Mesenchymal stem cell (in vitro differentiated cells and primary cell): ENCODE measurements around the gene DDX60.
"Not testable (repeated sequence)": the region's sequence is repeated elsewhere in the genome, so short reads cannot be mapped to it uniquely, and the experiment has no call there.

ENCODE experiments used
- DNase-seq: peaks from one replicate; pipeline ENCODE4 v3.0.0-alpha.2; 2013
- H2AFZ ChIP-seq: one replicate; pipeline ENCODE4 v1.6.1; 2013; ENCODE audit warnings: low read depth, mild to moderate bottlenecking, control low read depth, inconsistent platforms, low read length, moderate library complexity
- H2AK5ac ChIP-seq: 2 replicates; pipeline ENCODE4 v1.6.1; 2013; ENCODE audit warnings: low read length, moderate library complexity, mild to moderate bottlenecking, inconsistent platforms; ENCODE audit not compliant: severe bottlenecking
- H2BK120ac ChIP-seq: one replicate; pipeline ENCODE4 v1.6.1; 2013; ENCODE audit warnings: low read depth, mild to moderate bottlenecking, inconsistent platforms, low read length, moderate library complexity
- H2BK12ac ChIP-seq, 2 experiments: one replicate each; pipeline ENCODE4 v1.6.1; 2013; ENCODE audit warnings: inconsistent platforms in 2 of 2, low read length in 2 of 2, mild to moderate bottlenecking in 2 of 2, moderate library complexity in 2 of 2, control low read depth in 1 of 2
- H2BK15ac ChIP-seq: one replicate; pipeline ENCODE4 v1.6.1; 2013; ENCODE audit warnings: mild to moderate bottlenecking, low read depth, inconsistent platforms; ENCODE audit not compliant: poor library complexity, severe bottlenecking
- H2BK5ac ChIP-seq: 2 replicates; pipeline ENCODE4 v1.6.1; 2013; ENCODE audit warnings: low read depth, mild to moderate bottlenecking, low read length, control low read depth, inconsistent platforms; ENCODE audit not compliant: poor library complexity, severe bottlenecking
- H3K14ac ChIP-seq, 2 experiments: one replicate each; pipeline ENCODE4 v1.6.1; 2013; ENCODE audit warnings: inconsistent platforms in 2 of 2, low read length in 2 of 2, control low read depth in 1 of 2, mild to moderate bottlenecking in 1 of 2, moderate library complexity in 1 of 2
- H3K18ac ChIP-seq, 2 experiments: one replicate each; pipeline ENCODE4 v1.6.1; 2013; ENCODE audit warnings: inconsistent platforms in 2 of 2, low read length in 2 of 2, control low read depth in 1 of 2, low read depth in 1 of 2, mild to moderate bottlenecking in 1 of 2
- H3K23ac ChIP-seq, 2 experiments: one replicate each; pipeline ENCODE4 v1.6.1; 2013; ENCODE audit warnings: inconsistent platforms in 2 of 2, low read length in 2 of 2, mild to moderate bottlenecking in 2 of 2, moderate library complexity in 2 of 2, control low read depth in 1 of 2
- H3K27ac ChIP-seq: 2 replicates; pipeline ENCODE4 v1.5.1; 2013; ENCODE audit warnings: mild to moderate bottlenecking, moderate library complexity, low read length, control low read depth, inconsistent platforms; ENCODE audit not compliant: poor library complexity, severe bottlenecking
- H3K27me3 ChIP-seq, 2 experiments: 2 replicates each; pipeline versions ENCODE4 v1.6.1 to v1.7.0; 2013; ENCODE audit warnings: low read length in 2 of 2, mild to moderate bottlenecking in 2 of 2, moderate library complexity in 2 of 2, control low read depth in 1 of 2, inconsistent platforms in 1 of 2; ENCODE audit not compliant: control insufficient read depth in 1 of 2, insufficient read depth in 1 of 2
- H3K36me3 ChIP-seq, 2 experiments: 2 replicates each; pipeline versions ENCODE4 v1.6.1 to v1.7.0; 2013; ENCODE audit warnings: low read length in 2 of 2, control low read depth in 1 of 2, inconsistent platforms in 1 of 2, low read depth in 1 of 2, mild to moderate bottlenecking in 1 of 2; ENCODE audit not compliant: insufficient read depth in 2 of 2, control insufficient read depth in 1 of 2
- H3K4ac ChIP-seq, 2 experiments: one replicate each; pipeline ENCODE4 v1.6.1; 2013; ENCODE audit warnings: inconsistent platforms in 2 of 2, low read length in 2 of 2, mild to moderate bottlenecking in 2 of 2, moderate library complexity in 2 of 2, control low read depth in 1 of 2, low read depth in 1 of 2
- H3K4me1 ChIP-seq: 2 replicates; pipeline ENCODE4 v1.6.1; 2013; ENCODE audit warnings: low read depth, low read length, control low read depth; ENCODE audit not compliant: control insufficient read depth, insufficient read depth
- H3K4me2 ChIP-seq: 2 replicates; pipeline ENCODE4 v1.6.1; 2013; ENCODE audit warnings: low read length, mild to moderate bottlenecking, inconsistent platforms; ENCODE audit not compliant: poor library complexity, severe bottlenecking
- H3K4me3 ChIP-seq, 2 experiments: 2 replicates each; pipeline versions ENCODE4 v1.5.1 to v1.7.0; 2013; ENCODE audit warnings: low read length in 2 of 2, mild to moderate bottlenecking in 2 of 2, control low read depth in 1 of 2, low read depth in 1 of 2; ENCODE audit not compliant: insufficient read depth in 1 of 2
- H3K79me1 ChIP-seq: replicated peaks from 2 replicates; pipeline ENCODE4 v1.6.1; 2013; ENCODE audit warnings: mild to moderate bottlenecking, control low read depth, low read length, inconsistent platforms; ENCODE audit not compliant: poor library complexity, severe bottlenecking
- H3K9ac ChIP-seq: 2 replicates; pipeline ENCODE4 v1.7.0; 2013; ENCODE audit warnings: mild to moderate bottlenecking, low read length, moderate library complexity
- H3K9me3 ChIP-seq: 2 replicates; pipeline ENCODE4 v1.7.0; 2013; ENCODE audit warnings: mild to moderate bottlenecking, low read length; ENCODE audit not compliant: control insufficient read depth
- H4K8ac ChIP-seq: one replicate; pipeline ENCODE4 v1.6.1; 2013; ENCODE audit warnings: inconsistent platforms, mild to moderate bottlenecking, low read length, moderate library complexity
- H4K91ac ChIP-seq: one replicate; pipeline ENCODE4 v1.6.1; 2013; ENCODE audit warnings: mild to moderate bottlenecking, low read length, inconsistent platforms
- WGBS: methylation state at CpG from one replicate; pipeline ENCODE4 v1.1.7; 2013; ENCODE audit warnings: mixed read lengths; 5-methylcytosine and 5-hydroxymethylcytosine counted together

Gene DDX60

GRCh38 chr4:168304744-168305459 lies 13.7 kb downstream of the DDX60 start:
- Histone ChIP-seq H2BK120ac (no peak overlapping the region), H3K27ac (no peak overlapping the region), H3K4me1 (no peaks in the 10 kb centered on the region), H2BK12ac (no peak overlapping the region), H3K79me1 (no peaks in the 10 kb centered on the region), H2BK5ac (no peak overlapping the region), H3K4me3 (no peak overlapping the region), H3K9ac (no peak overlapping the region), H3K18ac (no peak overlapping the region), H3K4me2 (no peak overlapping the region), H3K36me3 (peaks cover 0 to 73% of the 10 kb centered on the region in 2 experiments), H4K91ac (no peak overlapping the region), H2BK15ac (no peak overlapping the region), H2AK5ac (no peak overlapping the region), H3K27me3 (no peaks in the 10 kb centered on the region), H3K4ac (no peak overlapping the region), H3K23ac (no peak overlapping the region), H3K14ac (no peak overlapping the region), H2AFZ (no peak overlapping the region), H4K8ac (no peak overlapping the region), H3K9me3 (no peaks in the 10 kb centered on the region)
- peak; percentile 84 for DNase-seq
- no CpG with 5 or more reads among the region's 3 CpGs for WGBS

GRCh38 chr4:168303430-168303829 lies 15.1 kb downstream of the DDX60 start:
- not testable (repeated sequence) for H3K18ac ChIP-seq, H3K14ac ChIP-seq, H4K8ac ChIP-seq, H3K23ac ChIP-seq, H3K79me1 ChIP-seq, H2AFZ ChIP-seq, H2BK15ac ChIP-seq, DNase-seq, H3K9me3 ChIP-seq, H2BK5ac ChIP-seq, H3K4me1 ChIP-seq, H3K9ac ChIP-seq, H3K27me3 ChIP-seq, H4K91ac ChIP-seq, H3K4me2 ChIP-seq, H2BK12ac ChIP-seq, H2BK120ac ChIP-seq, H3K4ac ChIP-seq, H3K4me3 ChIP-seq, H2AK5ac ChIP-seq, H3K27ac ChIP-seq
- WGBS, result 97% methylated on average over 4 of the region's 5 CpGs
- H3K36me3 ChIP-seq, result peaks cover 0 to 61% of the 10 kb centered on the region in 2 experiments

GRCh38 chr4:168293386-168293975 lies 25.1 kb downstream of the DDX60 start:
- no peak overlapping the region for H3K4ac ChIP-seq
- H3K36me3 ChIP-seq, result peaks cover 0 to 66% of the 10 kb centered on the region in 2 experiments
- no peak overlapping the region for H3K4me3 ChIP-seq
- no peak overlapping the region for H2BK5ac ChIP-seq
- H3K23ac ChIP-seq, result no peak overlapping the region
- H2BK120ac ChIP-seq, result no peak overlapping the region
- no peak overlapping the region for H4K8ac ChIP-seq
- H3K27me3 ChIP-seq, result no peaks in the 10 kb centered on the region
- H3K4me1 ChIP-seq, result no peaks in the 10 kb centered on the region
- no peak overlapping the region for H4K91ac ChIP-seq
- no peak overlapping the region for H2BK15ac ChIP-seq
- no peaks in the 10 kb centered on the region for H3K79me1 ChIP-seq
- 89% methylated on average over 3 of the region's 3 CpGs for WGBS
- no peak overlapping the region for H3K18ac ChIP-seq
- no peak overlapping the region for H3K9ac ChIP-seq
- no peak overlapping the region for H3K14ac ChIP-seq
- no peak overlapping the region for H3K27ac ChIP-seq
- DNase-seq, result no peak
- no peak overlapping the region for H2BK12ac ChIP-seq
- no peak overlapping the region for H2AK5ac ChIP-seq
- no peak overlapping the region for H2AFZ ChIP-seq
- H3K9me3 ChIP-seq, result no peaks in the 10 kb centered on the region
- no peak overlapping the region for H3K4me2 ChIP-seq

- Histone ChIP-seq H3K18ac (no peak overlapping the region), H3K14ac (no peak overlapping the region), H3K9me3 (no peaks in the 10 kb centered on the region), H3K9ac (no peak overlapping the region), H3K23ac (no peak overlapping the region), H3K27ac (no peak overlapping the region), H3K4me3 (no peak overlapping the region), H3K27me3 (no peaks in the 10 kb centered on the region), H2BK12ac (no peak overlapping the region), H3K4ac (no peak overlapping the region), H2AK5ac (no peak overlapping the region), H2BK120ac (no peak overlapping the region), H2BK15ac (no peak overlapping the region), H3K79me1 (no peaks in the 10 kb centered on the region), H2BK5ac (no peak overlapping the region), H4K91ac (no peak overlapping the region), H2AFZ (no peak overlapping the region), H3K4me2 (no peak overlapping the region), H3K4me1 (no peaks in the 10 kb centered on the region), H3K36me3 (peaks cover 0 to 64% of the 10 kb centered on the region in 2 experiments), H4K8ac (no peak overlapping the region)
- DNase-seq, result no peak
- WGBS, result no CpG with 5 or more reads among the region's 1 CpG
Observed at GRCh38 chr4:168291242-168291641, 27.3 kb downstream of the DDX60 start.
